ENCODE data around the gene P2RX4.

The P2RX4 gene

GRCh38 chr12:121222847-121223246 is 12.9 kb downstream of the P2RX4 start:
- H3K79me2 ChIP-seq (ENCODE audit: control insufficient read depth, insufficient read depth, low read length, poor library complexity): no peaks in the 10 kb centered on the region
- no peak overlapping the region for H3K9ac ChIP-seq (ENCODE audit: low read length)
- no peak overlapping the region for H4K8ac ChIP-seq (ENCODE audit: low read depth, low read length)
- peaks cover 0 to 2% of the 10 kb centered on the region in 2 experiments for H3K4me1 ChIP-seq (ENCODE audit: control insufficient read depth in 1 of 2, insufficient read depth in 2 of 2, low read length in 2 of 2)
- H3K18ac ChIP-seq (ENCODE audit: low read length): no peak overlapping the region
- H3K4ac ChIP-seq (ENCODE audit: low read depth, low read length): no peak overlapping the region
- H3K36me3 ChIP-seq (ENCODE audit: control insufficient read depth in 1 of 2, insufficient read depth in 2 of 2, low read length in 2 of 2): peaks cover 14 to 16% of the 10 kb centered on the region in 2 experiments
- no peak overlapping the region for H3K14ac ChIP-seq (ENCODE audit: low read length)
- no peak overlapping the region for H2AFZ ChIP-seq (ENCODE audit: insufficient read depth, low read length, poor library complexity)
- no peak overlapping the region for H3K4me2 ChIP-seq (ENCODE audit: low read length)
- no peak overlapping the region for H4K12ac ChIP-seq (ENCODE audit: low read depth, low read length)
- H2BK12ac ChIP-seq (ENCODE audit: low read length): no peak overlapping the region
- no peak overlapping the region for H3K4me3 ChIP-seq (ENCODE audit: low read depth, low read length)
- no peak overlapping the region for H3K23ac ChIP-seq (ENCODE audit: low read length)
- H3K9me3 ChIP-seq (ENCODE audit: insufficient read depth, low read depth, low read length): peaks cover 2% of the 10 kb centered on the region
- WGBS (ENCODE audit: extremely low coverage, insufficient coverage, insufficient read length): no CpG with 5 or more reads among the region's 10 CpGs
- H3K27me3 ChIP-seq (ENCODE audit: insufficient read depth, low read length): no peaks in the 10 kb centered on the region
- no peak overlapping the region for H2BK5ac ChIP-seq (ENCODE audit: low read depth, low read length, poor library complexity)
- H3K79me1 ChIP-seq (ENCODE audit: low read length): no peaks in the 10 kb centered on the region
- H3K27ac ChIP-seq (ENCODE audit: low read depth, low read length): no peak overlapping the region
- DNase-seq: no peak
- no peak overlapping the region for H2AK5ac ChIP-seq (ENCODE audit: low read length)
- H2BK120ac ChIP-seq (ENCODE audit: insufficient read depth, low read length, poor library complexity): no peak overlapping the region
- no peak overlapping the region for H4K91ac ChIP-seq (ENCODE audit: low read depth, low read length)

- H4K12ac ChIP-seq (ENCODE audit: low read depth, low read length): no peak overlapping the region
- H2BK5ac ChIP-seq (ENCODE audit: low read depth, low read length, poor library complexity): no peak overlapping the region
- H2BK120ac ChIP-seq (ENCODE audit: insufficient read depth, low read length, poor library complexity): no peak overlapping the region
- H4K91ac ChIP-seq (ENCODE audit: low read depth, low read length): no peak overlapping the region
- no peak overlapping the region for H2AK5ac ChIP-seq (ENCODE audit: low read length)
- H3K4me2 ChIP-seq (ENCODE audit: low read length): no peak overlapping the region
- no peak overlapping the region for H4K8ac ChIP-seq (ENCODE audit: low read depth, low read length)
- H3K27me3 ChIP-seq (ENCODE audit: insufficient read depth, low read length): no peaks in the 10 kb centered on the region
- H3K36me3 ChIP-seq (ENCODE audit: control insufficient read depth in 1 of 2, insufficient read depth in 2 of 2, low read length in 2 of 2): peaks cover 12 to 16% of the 10 kb centered on the region in 2 experiments
- no peak for DNase-seq
- no peak overlapping the region for H3K4me3 ChIP-seq (ENCODE audit: low read depth, low read length)
- H3K79me2 ChIP-seq (ENCODE audit: control insufficient read depth, insufficient read depth, low read length, poor library complexity): no peaks in the 10 kb centered on the region
- no peaks in the 10 kb centered on the region for H3K9me3 ChIP-seq (ENCODE audit: insufficient read depth, low read depth, low read length)
- peaks cover 0 to 2% of the 10 kb centered on the region in 2 experiments for H3K4me1 ChIP-seq (ENCODE audit: control insufficient read depth in 1 of 2, insufficient read depth in 2 of 2, low read length in 2 of 2)
- no peak overlapping the region for H3K23ac ChIP-seq (ENCODE audit: low read length)
- H3K14ac ChIP-seq (ENCODE audit: low read length): no peak overlapping the region
- no peak overlapping the region for H3K18ac ChIP-seq (ENCODE audit: low read length)
- WGBS (ENCODE audit: extremely low coverage, insufficient coverage, insufficient read length): no CpG with 5 or more reads among the region's 19 CpGs
- H3K9ac ChIP-seq (ENCODE audit: low read length): no peak overlapping the region
- H3K4ac ChIP-seq (ENCODE audit: low read depth, low read length): no peak overlapping the region
- no peak overlapping the region for H2AFZ ChIP-seq (ENCODE audit: insufficient read depth, low read length, poor library complexity)
- no peak overlapping the region for H3K27ac ChIP-seq (ENCODE audit: low read depth, low read length)
- H2BK12ac ChIP-seq (ENCODE audit: low read length): no peak overlapping the region
- H3K79me1 ChIP-seq (ENCODE audit: low read length): peaks cover 3% of the 10 kb centered on the region
Observed at GRCh38 chr12:121223292-121224285, 13.7 kb downstream of the P2RX4 start.

- no peak overlapping the region for H2BK5ac ChIP-seq (ENCODE audit: low read depth, low read length, poor library complexity)
- peaks cover 17 to 22% of the 10 kb centered on the region in 2 experiments for H3K36me3 ChIP-seq (ENCODE audit: control insufficient read depth in 1 of 2, insufficient read depth in 2 of 2, low read length in 2 of 2)
- H4K12ac ChIP-seq (ENCODE audit: low read depth, low read length): no peak overlapping the region
- H3K14ac ChIP-seq (ENCODE audit: low read length): no peak overlapping the region
- H2BK120ac ChIP-seq (ENCODE audit: insufficient read depth, low read length, poor library complexity): no peak overlapping the region
- H2BK12ac ChIP-seq (ENCODE audit: low read length): no peak overlapping the region
- no peak overlapping the region for H3K4ac ChIP-seq (ENCODE audit: low read depth, low read length)
- no peaks in the 10 kb centered on the region for H3K9me3 ChIP-seq (ENCODE audit: insufficient read depth, low read depth, low read length)
- H2AK5ac ChIP-seq (ENCODE audit: low read length): no peak overlapping the region
- no peak for DNase-seq
- H3K4me3 ChIP-seq (ENCODE audit: low read depth, low read length): no peak overlapping the region
- H3K79me2 ChIP-seq (ENCODE audit: control insufficient read depth, insufficient read depth, low read length, poor library complexity): no peaks in the 10 kb centered on the region
- H3K4me2 ChIP-seq (ENCODE audit: low read length): no peak overlapping the region
- H3K23ac ChIP-seq (ENCODE audit: low read length): no peak overlapping the region
- no peak overlapping the region for H2AFZ ChIP-seq (ENCODE audit: insufficient read depth, low read length, poor library complexity)
- WGBS (ENCODE audit: extremely low coverage, insufficient coverage, insufficient read length): no CpG with 5 or more reads among the region's 8 CpGs
- H4K8ac ChIP-seq (ENCODE audit: low read depth, low read length): no peak overlapping the region
- H3K9ac ChIP-seq (ENCODE audit: low read length): no peak overlapping the region
- peaks cover 6% of the 10 kb centered on the region in 2 experiments for H3K4me1 ChIP-seq (ENCODE audit: control insufficient read depth in 1 of 2, insufficient read depth in 2 of 2, low read length in 2 of 2)
- H3K27ac ChIP-seq (ENCODE audit: low read depth, low read length): no peak overlapping the region
- no peaks in the 10 kb centered on the region for H3K27me3 ChIP-seq (ENCODE audit: insufficient read depth, low read length)
- H3K18ac ChIP-seq (ENCODE audit: low read length): no peak overlapping the region
- no peak overlapping the region for H4K91ac ChIP-seq (ENCODE audit: low read depth, low read length)
- peaks cover 13% of the 10 kb centered on the region for H3K79me1 ChIP-seq (ENCODE audit: low read length)
Observed at GRCh38 chr12:121224591-121224990, 14.7 kb downstream of the P2RX4 start.

- H3K9me3 ChIP-seq (ENCODE audit: insufficient read depth, low read depth, low read length): no peaks in the 10 kb centered on the region
- H3K27me3 ChIP-seq (ENCODE audit: insufficient read depth, low read length): no peaks in the 10 kb centered on the region
- H4K8ac ChIP-seq (ENCODE audit: low read depth, low read length): no peak overlapping the region
- no peak overlapping the region for H4K12ac ChIP-seq (ENCODE audit: low read depth, low read length)
- no peak overlapping the region for H3K14ac ChIP-seq (ENCODE audit: low read length)
- H3K79me2 ChIP-seq (ENCODE audit: control insufficient read depth, insufficient read depth, low read length, poor library complexity): no peaks in the 10 kb centered on the region
- no CpG with 5 or more reads among the region's 8 CpGs for WGBS (ENCODE audit: extremely low coverage, insufficient coverage, insufficient read length)
- H3K18ac ChIP-seq (ENCODE audit: low read length): no peak overlapping the region
- no peak overlapping the region for H3K9ac ChIP-seq (ENCODE audit: low read length)
- H3K4ac ChIP-seq (ENCODE audit: low read depth, low read length): no peak overlapping the region
- no peak overlapping the region for H2BK5ac ChIP-seq (ENCODE audit: low read depth, low read length, poor library complexity)
- no peak overlapping the region for H2BK120ac ChIP-seq (ENCODE audit: insufficient read depth, low read length, poor library complexity)
- H3K4me3 ChIP-seq (ENCODE audit: low read depth, low read length): no peak overlapping the region
- H2BK12ac ChIP-seq (ENCODE audit: low read length): no peak overlapping the region
- DNase-seq: peak in 1 of 2 donors; percentile 19
- H3K27ac ChIP-seq (ENCODE audit: low read depth, low read length): no peak overlapping the region
- H4K91ac ChIP-seq (ENCODE audit: low read depth, low read length): no peak overlapping the region
- H3K4me1 ChIP-seq (ENCODE audit: control insufficient read depth in 1 of 2, insufficient read depth in 2 of 2, low read length in 2 of 2): peaks cover 7% of the 10 kb centered on the region in 2 experiments
- no peak overlapping the region for H2AK5ac ChIP-seq (ENCODE audit: low read length)
- peaks cover 15% of the 10 kb centered on the region for H3K79me1 ChIP-seq (ENCODE audit: low read length)
- no peak overlapping the region for H3K23ac ChIP-seq (ENCODE audit: low read length)
- H2AFZ ChIP-seq (ENCODE audit: insufficient read depth, low read length, poor library complexity): no peak overlapping the region
- H3K4me2 ChIP-seq (ENCODE audit: low read length): no peak overlapping the region
- peaks cover 17 to 22% of the 10 kb centered on the region in 2 experiments for H3K36me3 ChIP-seq (ENCODE audit: control insufficient read depth in 1 of 2, insufficient read depth in 2 of 2, low read length in 2 of 2)
Observed at GRCh38 chr12:121226399-121226798, 16.5 kb downstream of the P2RX4 start.

Data from trophoblast cell (in vitro differentiated cells and primary cell).